AG08395 (cell line): ENCODE results near the gene POLR2H.

Source experiments
- DNase-seq: peaks from one replicate; pipeline ENCODE4 v3.0.0; 2012; ENCODE audit warnings: mixed read lengths, low spot score

POLR2H gene

DNA sequence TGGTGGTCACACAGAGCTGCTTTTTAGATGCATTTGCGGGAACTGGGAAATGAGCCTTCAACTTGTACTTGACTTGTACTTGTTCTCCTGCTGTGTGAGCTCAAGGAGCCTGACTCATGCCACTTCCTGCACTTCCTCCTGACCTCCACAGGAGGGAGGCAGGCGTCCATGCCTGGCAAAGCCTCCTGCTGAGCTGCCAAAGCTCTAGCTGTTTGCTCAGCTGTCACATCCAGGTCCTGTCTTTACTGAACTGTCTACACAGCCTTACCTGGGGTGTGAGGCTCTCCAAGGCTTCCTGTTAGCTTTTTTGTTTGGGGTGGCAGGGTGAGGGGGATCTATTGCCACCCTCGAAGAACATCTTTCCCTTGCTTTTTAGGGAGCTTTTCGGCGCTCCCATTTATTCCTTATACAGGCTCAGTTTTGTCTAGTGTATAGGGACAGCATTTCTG lies 10.1 kb downstream of the POLR2H start:
- DNase-seq: peak; percentile 92

DNA sequence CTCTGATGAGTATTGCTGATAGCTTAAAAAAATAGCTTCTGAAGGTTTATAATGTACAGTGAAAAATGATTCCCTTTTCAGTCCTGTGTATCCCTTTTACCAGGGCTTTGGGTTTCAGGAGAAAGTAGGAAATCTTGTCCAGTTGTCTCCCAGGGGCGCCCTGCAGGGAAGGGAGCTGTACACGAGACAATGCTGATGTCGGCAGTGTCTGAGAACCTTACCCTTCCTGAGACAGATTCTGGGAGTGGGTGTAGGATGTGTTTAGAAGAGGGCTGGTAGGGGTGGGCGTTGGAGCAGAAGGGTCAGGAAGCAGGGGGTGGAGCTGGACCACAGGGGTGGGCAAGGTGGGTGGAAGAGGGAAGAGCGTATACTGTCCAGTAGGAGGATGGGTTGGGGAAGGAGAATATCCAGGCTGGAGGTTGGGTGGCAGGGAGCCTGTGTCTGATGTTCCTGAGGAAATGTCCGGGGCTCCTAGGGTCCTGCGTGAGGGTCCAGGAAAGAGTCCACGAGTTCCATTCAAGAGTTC lies 10.8 kb downstream of the POLR2H start:
- DNase-seq: no peak

DNA sequence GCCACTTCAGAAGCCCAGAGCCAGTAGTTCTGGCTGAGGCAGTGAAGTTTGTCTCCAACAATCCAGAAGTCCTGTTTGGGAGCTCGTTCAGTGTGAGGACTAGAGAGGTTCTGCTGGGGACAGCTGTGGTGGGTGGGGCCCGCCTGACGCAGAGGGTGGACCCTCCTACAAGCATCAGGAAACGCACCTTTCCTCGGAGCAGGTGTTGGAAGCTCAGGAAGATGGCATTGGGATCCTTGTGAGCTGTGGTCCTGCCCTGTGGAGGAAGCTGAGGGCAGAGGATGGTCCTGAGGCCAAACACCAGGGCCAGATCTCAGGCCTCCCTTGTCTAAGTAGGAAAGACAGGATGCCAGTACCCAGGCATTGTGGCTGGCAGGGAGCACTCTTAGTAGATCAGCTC lies 11.4 kb downstream of the POLR2H start:
- no peak for DNase-seq

DNA sequence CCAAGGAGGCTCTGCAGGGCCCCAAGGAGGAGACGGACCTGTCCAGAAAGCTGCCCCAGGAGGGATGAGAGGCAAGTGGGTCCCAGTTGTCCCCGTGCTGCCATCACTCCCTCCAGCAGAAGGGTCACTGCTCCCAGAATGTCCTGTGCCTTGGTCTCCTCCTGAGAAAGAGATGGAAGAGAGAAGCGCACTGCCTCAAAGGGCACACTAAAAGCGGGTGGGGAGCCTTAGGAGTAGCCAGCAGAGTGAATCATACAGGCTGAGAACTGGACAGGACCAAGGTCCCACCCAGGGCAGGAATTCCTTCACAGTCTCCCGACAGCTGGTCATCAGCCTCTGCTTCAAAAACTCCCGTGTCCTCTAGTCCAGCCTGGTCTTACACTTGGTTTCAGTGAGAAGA lies 11.9 kb downstream of the POLR2H start:
- DNase-seq: peak; percentile 82

DNA sequence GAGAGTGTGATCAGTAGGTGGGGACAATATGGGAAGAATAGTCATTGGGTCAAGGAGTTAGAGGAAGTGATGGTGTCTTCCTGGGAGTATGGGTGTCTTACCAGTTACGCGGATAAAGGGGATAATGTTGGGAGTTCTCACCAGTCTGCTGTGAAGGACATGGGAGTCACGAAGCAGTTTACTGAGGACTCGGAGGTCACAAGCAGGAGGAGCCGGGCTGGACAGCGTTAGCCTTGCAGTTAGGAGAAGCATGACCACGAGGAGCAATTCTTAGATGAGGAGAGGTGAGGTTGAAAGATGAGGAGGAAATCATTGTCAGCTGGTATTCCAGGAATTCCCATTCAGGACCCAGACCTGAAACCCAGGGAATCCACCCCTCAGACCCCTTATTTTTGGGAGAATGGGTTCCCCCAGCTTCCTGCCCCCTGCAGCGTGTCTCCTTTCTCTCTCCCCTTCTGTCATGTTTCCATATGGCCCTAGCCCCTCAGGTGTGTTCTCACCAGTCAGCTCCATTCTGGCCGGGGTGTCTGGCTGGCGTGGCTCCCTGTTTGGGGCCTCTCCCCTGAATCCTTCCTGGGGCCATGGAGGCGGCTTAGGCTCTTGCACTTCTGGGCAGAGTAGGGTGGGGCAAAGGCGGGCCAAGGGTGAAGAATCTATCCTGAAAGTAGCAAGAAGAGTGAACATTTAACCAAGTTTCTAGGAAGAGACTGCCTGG lies 14.4 kb downstream of the POLR2H start:
- no peak for DNase-seq

DNA sequence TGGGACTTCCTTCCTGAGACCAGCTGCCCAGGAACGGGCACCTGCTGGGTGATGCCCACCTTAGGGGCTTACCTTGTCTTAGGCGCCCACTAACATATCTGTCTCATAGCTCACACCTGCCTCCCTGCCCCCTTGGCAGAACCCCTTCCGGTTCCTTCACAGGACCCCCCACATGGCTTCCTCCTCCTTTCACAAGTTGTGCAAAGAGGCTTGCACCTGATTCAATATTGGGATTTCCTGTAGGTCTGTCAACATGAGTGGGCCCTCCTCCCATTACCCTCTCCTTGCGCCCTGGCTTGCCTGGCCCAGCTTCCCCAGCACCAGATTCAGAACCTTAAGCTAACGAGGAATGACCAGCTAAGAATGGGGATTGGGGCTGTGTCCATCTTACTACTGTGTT lies 15.9 kb downstream of the POLR2H start:
- DNase-seq: no peak

DNA sequence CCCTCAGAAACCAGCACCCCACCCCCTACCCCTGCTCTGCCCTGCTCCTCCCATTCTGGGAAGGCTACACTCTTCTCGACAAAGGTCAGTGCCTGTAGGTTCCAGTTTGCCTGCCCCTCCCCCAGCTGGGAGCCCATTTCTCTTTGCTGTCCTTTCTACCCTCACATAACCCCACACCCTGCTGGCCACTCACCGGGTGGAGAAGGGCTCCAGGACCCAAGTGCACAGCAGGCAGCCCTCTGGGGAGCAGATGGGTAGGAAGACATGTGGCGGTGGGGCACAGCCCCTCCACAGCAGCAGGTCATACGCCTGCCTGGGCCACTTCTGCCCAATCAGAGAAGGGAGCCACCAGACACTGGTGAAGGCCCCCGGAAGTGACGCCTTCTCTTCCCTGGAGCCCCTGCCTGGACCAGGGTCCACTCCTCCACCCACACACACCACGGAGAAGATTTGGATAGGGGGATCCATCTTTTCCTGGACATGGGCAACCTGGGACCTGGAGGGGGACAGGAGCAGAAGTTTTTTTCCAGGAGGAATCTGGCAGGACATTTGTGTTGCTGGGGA lies 16.5 kb downstream of the POLR2H start, which contains the start of gene THPO:
Gene THPO (minus strand): TSS at position 326 of the 564 bp plus-strand sequence. CDS start 1,948 bp downstream, outside the sequence.
- DNase-seq: no peak

DNA sequence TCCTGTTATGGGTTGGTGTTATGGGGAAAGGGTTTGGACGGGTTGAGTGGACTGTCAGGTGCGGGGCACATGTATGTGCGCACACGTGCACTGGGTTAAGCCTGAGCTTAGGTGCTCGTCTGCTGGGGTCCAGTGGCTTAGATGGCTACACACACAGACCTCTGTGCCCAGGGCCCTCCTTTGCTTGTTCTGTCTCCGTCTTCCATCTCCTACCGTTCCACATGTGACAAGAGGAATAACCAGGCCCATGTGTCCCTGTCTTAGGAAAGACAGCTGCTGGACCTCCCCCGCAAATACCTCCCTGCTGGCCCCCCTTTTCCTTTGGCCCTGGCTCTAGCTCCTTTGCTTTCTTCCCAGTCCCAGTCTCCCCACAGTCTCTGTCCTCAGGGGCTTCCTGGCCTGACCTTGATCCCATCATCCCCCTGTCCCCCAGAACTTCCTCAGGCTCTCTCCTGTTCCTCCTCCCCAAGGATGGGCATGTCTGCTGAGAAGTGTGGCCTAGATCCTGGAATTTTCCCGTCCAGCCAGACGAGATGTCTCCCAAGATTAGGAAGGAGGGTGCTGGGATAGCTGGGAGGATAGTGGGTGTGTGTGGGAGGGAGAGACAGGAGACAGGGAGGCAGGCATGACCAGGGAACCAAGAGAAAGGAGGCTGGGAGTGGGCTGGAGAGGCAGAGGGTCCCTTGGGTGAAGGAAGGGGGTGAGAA lies 17.3 kb downstream of the POLR2H start:
- no peak for DNase-seq

DNA sequence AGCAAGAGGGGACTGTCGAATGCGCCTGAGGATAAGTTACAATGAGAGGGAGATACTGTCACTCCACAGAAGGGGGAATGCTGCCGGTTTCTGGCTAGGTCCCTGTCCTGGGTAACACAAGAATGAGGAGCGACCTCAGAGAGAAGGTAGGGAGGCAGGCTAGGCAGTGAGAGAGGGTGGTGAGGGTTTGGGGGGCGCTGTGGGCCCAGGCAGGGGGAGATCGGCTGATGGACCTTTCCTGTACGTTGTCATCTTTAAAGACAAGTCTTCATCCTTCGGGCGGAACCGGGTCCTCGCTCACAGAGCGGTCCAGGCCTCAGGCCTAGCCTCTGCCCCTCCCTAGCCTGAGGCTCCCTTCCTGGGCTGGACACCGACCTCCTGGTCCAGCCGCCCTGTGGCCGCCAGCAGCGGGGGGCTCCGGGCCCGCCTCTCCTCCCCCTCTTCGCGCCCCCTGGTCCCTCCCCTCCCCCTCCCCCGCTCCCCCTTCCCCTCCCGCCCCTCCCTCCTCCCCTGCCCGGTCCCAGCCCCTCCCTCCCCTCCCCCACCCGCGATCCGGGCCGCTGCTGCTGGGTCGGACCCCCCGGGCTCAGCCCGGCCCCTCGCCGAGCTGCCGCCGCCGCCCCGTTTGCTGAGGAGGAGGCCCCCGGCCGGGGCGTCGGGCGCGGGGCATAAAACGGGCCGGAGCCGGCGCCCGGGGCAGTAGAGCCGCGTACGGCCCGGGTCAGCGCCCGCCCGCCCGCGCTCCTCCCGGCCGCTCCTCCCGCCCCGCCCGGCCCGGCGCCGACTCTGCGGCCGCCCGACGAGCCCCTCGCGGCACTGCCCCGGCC lies 18.1 kb downstream of the POLR2H start, which contains the start of gene CHRD:
Gene CHRD (plus strand): TSS at position 697 of the 827 bp plus-strand sequence. CDS start 265 bp downstream, outside the sequence.
- no peak for DNase-seq

DNA sequence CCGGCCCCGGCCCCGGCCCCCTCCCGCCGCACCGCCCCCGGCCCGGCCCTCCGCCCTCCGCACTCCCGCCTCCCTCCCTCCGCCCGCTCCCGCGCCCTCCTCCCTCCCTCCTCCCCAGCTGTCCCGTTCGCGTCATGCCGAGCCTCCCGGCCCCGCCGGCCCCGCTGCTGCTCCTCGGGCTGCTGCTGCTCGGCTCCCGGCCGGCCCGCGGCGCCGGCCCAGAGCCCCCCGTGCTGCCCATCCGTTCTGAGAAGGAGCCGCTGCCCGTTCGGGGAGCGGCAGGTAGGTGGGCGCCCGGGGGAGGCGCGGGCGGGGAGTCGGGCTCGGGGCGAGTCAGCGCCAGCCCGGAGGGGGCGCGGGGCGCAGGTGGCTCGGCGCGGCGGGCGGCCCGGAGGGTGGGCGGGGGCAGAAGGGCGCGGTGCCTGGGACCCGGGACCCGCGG lies 18.7 kb downstream of the POLR2H start:
- peak; percentile 74 for DNase-seq

DNA sequence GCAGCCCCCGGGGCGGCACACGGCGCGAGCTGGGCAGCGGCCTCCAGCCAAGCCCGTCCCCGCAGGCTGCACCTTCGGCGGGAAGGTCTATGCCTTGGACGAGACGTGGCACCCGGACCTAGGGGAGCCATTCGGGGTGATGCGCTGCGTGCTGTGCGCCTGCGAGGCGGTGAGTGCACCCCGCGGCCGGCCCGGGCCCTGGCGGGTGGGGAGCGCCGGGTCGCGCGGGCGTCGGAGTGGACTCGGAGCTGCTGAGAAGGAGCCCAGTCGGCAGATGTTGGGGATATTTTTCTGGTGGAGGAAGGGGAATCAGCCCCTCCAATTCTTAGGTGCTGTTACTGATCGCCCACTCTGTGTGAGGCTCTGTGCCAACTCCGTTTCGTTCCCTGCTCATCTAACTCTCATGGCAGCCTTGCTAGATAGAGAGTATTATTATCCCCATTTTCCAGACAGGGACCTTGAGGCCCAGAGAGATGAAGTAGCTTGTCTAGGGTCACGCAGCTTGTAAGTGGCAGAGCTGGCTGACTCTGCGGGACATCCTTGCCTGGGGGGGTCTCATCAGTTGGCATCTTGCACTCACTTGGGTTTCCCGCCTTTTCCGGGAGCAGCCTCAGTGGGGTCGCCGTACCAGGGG lies 19.2 kb downstream of the POLR2H start:
- no peak for DNase-seq

DNA sequence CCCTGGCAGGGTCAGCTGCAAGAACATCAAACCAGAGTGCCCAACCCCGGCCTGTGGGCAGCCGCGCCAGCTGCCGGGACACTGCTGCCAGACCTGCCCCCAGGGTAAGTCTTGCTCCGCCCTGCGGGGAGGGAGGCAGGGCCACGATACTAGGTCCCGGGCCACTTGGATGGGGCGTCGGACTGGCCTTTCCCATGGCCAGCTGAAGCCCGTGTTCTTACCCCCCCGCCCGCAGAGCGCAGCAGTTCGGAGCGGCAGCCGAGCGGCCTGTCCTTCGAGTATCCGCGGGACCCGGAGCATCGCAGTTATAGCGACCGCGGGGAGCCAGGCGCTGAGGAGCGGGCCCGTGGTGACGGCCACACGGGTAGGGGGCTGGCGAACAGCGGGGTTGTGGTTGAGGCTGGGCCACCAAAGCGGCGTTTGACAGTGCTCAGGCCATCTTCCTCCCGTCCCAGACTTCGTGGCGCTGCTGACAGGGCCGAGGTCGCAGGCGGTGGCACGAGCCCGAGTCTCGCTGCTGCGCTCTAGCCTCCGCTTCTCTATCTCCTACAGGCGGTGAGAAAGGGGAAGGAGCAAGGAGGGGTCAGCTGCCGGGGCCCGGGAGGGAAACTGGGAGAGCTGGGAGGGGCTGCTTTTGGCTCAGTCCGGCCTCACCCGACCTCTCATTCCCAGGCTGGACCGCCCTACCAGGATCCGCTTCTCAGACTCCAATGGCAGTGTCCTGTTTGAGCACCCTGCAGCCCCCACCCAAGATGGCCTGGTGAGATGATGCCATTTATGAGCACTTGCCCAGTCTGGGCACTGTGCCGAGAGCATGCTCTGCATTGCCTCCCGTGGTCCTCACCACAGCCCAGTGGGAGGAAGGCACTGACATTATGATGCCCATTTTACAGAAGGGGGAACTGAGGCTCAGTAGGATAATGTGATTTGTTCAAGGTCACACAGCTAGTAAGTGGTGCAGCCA lies 20.0 kb downstream of the POLR2H start:
- no peak for DNase-seq

DNA sequence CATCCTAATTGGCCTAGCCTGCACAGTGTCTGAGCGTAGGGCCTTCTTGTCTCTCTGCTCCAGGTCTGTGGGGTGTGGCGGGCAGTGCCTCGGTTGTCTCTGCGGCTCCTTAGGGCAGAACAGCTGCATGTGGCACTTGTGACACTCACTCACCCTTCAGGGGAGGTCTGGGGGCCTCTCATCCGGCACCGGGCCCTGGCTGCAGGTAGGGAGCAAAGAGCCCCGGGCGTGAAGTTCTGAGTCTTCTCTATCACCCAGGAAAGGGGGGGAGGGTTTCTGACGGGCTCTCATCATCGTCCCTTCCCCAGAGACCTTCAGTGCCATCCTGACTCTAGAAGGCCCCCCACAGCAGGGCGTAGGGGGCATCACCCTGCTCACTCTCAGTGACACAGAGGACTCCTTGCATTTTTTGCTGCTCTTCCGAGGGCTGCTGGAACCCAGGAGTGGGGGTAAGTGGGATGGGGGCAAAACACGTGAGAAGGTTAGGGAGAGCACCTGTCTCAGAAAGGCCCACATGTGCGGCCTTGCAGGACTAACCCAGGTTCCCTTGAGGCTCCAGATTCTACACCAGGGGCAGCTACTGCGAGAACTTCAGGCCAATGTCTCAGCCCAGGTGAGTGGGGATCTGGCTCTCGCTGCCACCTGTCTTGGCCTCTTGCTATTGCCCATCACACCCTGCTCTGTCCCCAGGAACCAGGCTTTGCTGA lies 21.0 kb downstream of the POLR2H start:
- no peak for DNase-seq

DNA sequence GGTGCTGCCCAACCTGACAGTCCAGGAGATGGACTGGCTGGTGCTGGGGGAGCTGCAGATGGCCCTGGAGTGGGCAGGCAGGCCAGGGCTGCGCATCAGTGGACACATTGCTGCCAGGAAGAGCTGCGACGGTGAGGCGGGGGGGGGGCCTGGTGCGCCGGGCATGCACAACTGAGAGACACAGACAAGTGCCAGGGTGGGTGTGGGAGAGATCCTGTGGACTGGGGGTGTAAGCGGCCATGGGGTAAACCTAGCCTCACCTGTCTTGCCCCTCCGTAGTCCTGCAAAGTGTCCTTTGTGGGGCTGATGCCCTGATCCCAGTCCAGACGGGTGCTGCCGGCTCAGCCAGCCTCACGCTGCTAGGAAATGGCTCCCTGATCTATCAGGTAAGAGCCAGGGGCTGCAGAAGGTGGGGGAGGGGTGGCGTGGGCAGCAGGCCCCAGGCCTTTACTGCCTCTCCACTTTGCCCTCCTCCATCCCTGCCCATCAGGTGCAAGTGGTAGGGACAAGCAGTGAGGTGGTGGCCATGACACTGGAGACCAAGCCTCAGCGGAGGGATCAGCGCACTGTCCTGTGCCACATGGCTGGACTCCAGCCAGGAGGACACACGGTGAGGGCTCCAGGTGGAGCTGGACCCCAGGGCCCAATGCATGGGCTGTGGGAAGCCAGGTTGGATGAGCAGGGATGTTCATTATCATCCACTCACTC lies 21.7 kb downstream of the POLR2H start:
- no peak for DNase-seq

DNA sequence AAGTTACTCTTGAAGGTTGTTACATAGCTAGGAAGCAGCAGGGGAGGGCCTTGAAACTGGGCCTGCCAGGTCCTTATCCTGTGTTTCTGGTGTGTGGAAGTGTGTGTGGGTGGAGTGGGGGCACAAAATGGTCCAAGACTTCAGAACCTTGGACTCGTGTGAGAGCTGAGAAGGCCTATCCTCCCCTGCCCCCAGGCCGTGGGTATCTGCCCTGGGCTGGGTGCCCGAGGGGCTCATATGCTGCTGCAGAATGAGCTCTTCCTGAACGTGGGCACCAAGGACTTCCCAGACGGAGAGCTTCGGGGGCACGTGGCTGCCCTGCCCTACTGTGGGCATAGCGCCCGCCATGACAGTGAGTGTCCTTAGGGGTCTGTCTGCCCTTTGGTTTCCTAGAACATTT lies 22.8 kb downstream of the POLR2H start:
- DNase-seq: no peak

DNA sequence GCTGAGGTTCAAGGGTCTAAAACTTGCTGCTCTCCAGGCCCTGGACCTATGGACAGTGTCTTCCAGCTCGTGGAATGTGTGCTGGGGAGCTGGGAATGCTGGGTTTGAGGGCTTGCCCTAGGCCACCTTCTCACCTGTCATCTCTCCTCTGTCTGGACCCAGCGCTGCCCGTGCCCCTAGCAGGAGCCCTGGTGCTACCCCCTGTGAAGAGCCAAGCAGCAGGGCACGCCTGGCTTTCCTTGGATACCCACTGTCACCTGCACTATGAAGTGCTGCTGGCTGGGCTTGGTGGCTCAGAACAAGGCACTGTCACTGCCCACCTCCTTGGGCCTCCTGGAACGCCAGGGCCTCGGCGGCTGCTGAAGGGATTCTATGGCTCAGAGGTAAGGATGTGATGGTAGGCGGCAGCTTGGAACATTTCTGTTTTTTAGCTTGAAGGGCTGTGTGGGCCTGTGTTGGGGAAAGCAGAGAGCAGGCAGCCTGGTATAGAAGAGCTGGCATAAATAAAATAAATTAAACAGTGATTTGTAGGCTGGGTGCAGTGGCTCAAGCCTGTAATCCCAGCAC lies 23.4 kb downstream of the POLR2H start:
- no peak for DNase-seq

DNA sequence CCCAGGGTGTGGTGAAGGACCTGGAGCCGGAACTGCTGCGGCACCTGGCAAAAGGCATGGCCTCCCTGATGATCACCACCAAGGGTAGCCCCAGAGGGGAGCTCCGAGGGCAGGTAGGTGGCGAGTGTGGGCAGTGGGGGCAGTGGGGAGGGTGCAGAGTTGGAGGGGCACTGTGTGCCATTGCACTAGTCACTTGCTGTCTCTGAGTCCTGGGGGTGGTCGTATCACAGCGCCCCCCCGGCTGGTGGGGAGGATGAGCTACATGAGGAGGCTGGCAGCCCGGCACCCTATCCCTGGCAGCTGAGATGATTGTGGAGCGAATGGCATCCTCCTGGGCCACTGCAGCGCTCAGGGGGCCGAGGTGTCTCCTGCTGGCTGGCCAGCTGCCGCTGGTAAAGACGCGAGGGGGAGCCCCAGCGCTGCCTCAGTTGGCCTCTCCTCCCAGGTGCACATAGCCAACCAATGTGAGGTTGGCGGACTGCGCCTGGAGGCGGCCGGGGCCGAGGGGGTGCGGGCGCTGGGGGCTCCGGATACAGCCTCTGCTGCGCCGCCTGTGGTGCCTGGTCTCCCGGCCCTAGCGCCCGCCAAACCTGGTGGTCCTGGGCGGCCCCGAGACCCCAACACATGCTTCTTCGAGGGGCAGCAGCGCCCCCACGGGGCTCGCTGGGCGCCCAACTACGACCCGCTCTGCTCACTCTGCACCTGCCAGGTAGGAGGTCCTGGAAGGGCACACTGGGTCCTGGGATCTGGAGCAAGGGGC lies 24.7 kb downstream of the POLR2H start:
- DNase-seq: no peak
